ENCODE measurements around the gene ABHD13.
"Not testable (repeated sequence)": the region's sequence is repeated elsewhere in the genome, so short reads cannot be mapped to it uniquely, and the experiment has no call there.

ABHD13 gene

GRCh38 chr13:108213946-108214345, 4.2 kb upstream of the ABHD13 start:
- Mint-ChIP-seq H3K27ac (peak overlapping the region; percentile 88), H3K4me1 (peaks cover 42% of the 10 kb centered on the region), H3K27me3 (no peaks in the 10 kb centered on the region), H3K4me3 (peak overlapping the region; percentile 94), H3K9me3 (peaks cover 5% of the 10 kb centered on the region), H3K36me3 (peaks cover 28% of the 10 kb centered on the region)
- no peak for ATAC-seq

- H3K4me1 Mint-ChIP-seq: peaks cover 49% of the 10 kb centered on the region
These were observed 3.5 kb upstream of the ABHD13 start for GRCh38 chr13:108214441-108215271.

GRCh38 chr13:108215436-108215835, 2.8 kb upstream of the ABHD13 start, which contains the start of gene LIG4:
Gene LIG4 (minus strand): TSS chr13:108215536. CDS start chr13:108211268, 4,268 bp downstream.
- Mint-ChIP-seq H3K4me3 (peak within 1 kb of the TSS; percentile 94), H3K9me3 (no peaks in the 10 kb centered on the region), H3K36me3 (peaks cover 13% of the 10 kb centered on the region), H3K4me1 (peaks cover 57% of the 10 kb centered on the region), H3K27ac (peak within 1 kb of the TSS; percentile 88), H3K27me3 (no peaks in the 10 kb centered on the region)
- ATAC-seq: peak; percentile 87

More at GRCh38 chr13:108214441-108215271, 3.5 kb upstream of the ABHD13 start:
- peak overlapping the region; percentile 88 for H3K27ac Mint-ChIP-seq
- peak overlapping the region; percentile 94 for H3K4me3 Mint-ChIP-seq
- H3K36me3 Mint-ChIP-seq: peaks cover 21% of the 10 kb centered on the region
- no peaks in the 10 kb centered on the region for H3K27me3 Mint-ChIP-seq
- H3K9me3 Mint-ChIP-seq: peaks cover 3% of the 10 kb centered on the region
- ATAC-seq: no peak

DNA sequence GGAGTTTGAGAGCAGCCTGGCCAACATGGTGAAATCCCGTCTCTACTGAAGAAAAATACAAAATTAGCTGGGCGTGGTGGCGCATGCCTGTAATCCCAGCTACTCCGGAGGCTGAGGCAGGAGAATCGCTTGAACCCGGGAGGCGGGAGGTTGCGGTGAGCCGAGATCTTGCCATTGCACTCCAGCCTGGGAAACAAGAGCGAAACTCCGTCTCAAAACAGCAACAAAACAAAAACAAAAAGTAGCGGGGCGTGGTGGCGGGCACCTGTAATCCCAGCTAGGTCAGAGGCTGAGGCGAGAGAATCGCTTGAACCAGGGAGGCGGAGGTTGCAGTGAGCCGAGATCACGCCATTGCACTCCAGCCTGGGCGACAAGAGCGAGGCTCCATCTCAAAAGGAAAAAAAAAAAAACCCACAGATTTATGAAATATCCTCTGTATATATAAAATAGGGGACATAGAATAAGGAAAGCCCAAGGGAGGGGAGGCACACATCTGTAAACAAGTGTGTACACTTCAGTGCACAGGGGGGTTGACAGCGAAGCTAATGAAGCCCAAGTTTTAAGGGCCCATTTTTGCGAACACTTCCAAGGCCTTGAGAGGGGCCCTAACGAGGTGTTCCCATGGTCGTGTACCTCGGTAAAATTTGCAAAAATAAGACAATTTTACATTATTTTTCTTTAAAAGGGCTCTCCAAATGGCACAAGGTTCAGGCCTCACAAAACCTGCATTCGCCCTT, 717 bp upstream of the ABHD13 start:
- not testable (repeated sequence) for H3K27me3 Mint-ChIP-seq, ATAC-seq, H3K9me3 Mint-ChIP-seq, H3K36me3 Mint-ChIP-seq
- Mint-ChIP-seq H3K4me3 (peak overlapping the region; percentile 94), H3K27ac (peak overlapping the region; percentile 97), H3K4me1 (peaks cover 53% of the 10 kb centered on the region)

GRCh38 chr13:108220041-108220440, 1.8 kb downstream of the ABHD13 start:
- ATAC-seq: no peak
- Mint-ChIP-seq H3K36me3 (no peaks in the 10 kb centered on the region), H3K4me3 (peak overlapping the region; percentile 15), H3K4me1 (peaks cover 42% of the 10 kb centered on the region), H3K27ac (peak overlapping the region; percentile 97), H3K9me3 (no peaks in the 10 kb centered on the region), H3K27me3 (no peaks in the 10 kb centered on the region)

DNA sequence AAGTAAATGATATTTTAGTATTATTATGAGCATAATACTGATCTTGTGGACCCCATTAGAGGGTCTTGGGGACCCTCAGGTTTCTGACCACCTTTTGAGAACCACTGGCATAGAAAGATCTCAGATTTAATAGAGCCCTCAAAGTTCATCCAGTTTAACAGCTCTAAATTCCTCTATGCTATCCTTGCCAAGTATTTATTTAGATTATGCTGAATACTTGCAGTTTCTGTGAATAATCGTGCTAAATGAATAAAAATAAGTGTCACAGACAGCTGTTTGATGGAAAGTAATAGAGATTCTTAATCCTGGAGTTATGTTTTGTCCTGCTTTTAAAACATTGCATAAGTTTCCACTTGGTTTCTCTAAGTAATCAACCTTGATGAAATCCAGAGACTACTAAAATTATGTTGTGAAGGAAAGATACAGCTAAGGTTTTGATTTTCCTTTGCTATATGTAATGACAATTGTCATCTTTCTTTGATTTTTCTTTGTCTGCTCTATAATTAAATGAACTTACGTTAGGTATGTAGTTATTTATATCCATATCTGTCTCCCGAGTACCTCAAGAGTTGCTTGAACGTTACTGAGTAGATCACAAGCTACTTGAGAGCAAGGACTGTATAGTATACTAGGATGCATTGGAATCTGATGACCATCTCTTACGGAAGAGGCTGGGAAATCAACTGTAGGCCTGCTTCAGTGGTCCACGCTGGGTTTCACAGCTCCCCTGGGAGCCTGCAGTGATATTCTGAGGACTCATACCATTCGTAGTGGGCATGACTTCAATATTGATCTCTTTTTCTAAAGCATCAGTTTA, 5.7 kb downstream of the ABHD13 start:
- no peaks in the 10 kb centered on the region for H3K36me3 Mint-ChIP-seq
- H3K4me3 Mint-ChIP-seq: no peak overlapping the region
- H3K27ac Mint-ChIP-seq: no peak overlapping the region
- peaks cover 46% of the 10 kb centered on the region for H3K4me1 Mint-ChIP-seq
- no peak for ATAC-seq
- no peaks in the 10 kb centered on the region for H3K9me3 Mint-ChIP-seq
- no peaks in the 10 kb centered on the region for H3K27me3 Mint-ChIP-seq

- Mint-ChIP-seq H3K4me3 (no peak overlapping the region), H3K36me3 (peaks cover 13% of the 10 kb centered on the region), H3K9me3 (no peaks in the 10 kb centered on the region), H3K27ac (peak overlapping the region; percentile 7), H3K4me1 (peaks cover 36% of the 10 kb centered on the region), H3K27me3 (no peaks in the 10 kb centered on the region)
- ATAC-seq: no peak
These were observed 7.2 kb downstream of the ABHD13 start for GRCh38 chr13:108225440-108225839.

GRCh38 chr13:108226184-108226583, 8.0 kb downstream of the ABHD13 start:
- peak; percentile 50 for ATAC-seq
- peaks cover 34% of the 10 kb centered on the region for H3K4me1 Mint-ChIP-seq
- H3K4me3 Mint-ChIP-seq: no peak overlapping the region
- peak overlapping the region; percentile 7 for H3K27ac Mint-ChIP-seq
- no peaks in the 10 kb centered on the region for H3K9me3 Mint-ChIP-seq
- H3K36me3 Mint-ChIP-seq: peaks cover 16% of the 10 kb centered on the region
- H3K27me3 Mint-ChIP-seq: no peaks in the 10 kb centered on the region

DNA sequence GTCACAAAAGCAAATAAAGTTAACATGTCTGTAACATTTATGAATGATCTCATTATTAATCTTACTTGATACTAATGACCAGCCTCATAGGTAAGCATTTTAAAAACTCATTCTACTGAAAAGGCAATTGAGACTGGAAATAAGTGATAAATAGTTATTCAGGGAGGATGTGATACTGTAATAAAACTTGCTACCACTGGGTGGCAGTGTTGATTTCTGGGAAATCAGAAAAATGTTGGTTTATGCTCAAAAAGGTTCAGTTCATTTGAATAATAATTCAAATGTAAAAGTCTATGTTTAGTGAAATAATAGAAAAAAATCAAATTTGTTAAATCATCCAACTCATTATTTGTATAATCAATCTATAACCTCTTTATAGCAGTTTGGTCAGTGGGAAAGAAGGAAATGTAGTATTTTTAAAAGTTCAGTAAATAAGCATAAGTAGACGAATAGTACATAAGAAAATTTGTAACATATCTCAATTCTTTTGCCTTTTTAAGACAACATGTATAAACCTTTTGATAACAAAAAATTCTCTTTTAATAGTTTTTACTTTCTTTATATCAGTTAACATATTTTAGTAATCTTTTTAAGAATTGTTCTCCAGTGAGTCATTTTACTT, 9.6 kb downstream of the ABHD13 start:
- Mint-ChIP-seq H3K9me3 (no peaks in the 10 kb centered on the region), H3K4me3 (no peak overlapping the region), H3K36me3 (peaks cover 16% of the 10 kb centered on the region), H3K4me1 (peaks cover 40% of the 10 kb centered on the region), H3K27me3 (no peaks in the 10 kb centered on the region), H3K27ac (no peak overlapping the region)
- no peak for ATAC-seq

DNA sequence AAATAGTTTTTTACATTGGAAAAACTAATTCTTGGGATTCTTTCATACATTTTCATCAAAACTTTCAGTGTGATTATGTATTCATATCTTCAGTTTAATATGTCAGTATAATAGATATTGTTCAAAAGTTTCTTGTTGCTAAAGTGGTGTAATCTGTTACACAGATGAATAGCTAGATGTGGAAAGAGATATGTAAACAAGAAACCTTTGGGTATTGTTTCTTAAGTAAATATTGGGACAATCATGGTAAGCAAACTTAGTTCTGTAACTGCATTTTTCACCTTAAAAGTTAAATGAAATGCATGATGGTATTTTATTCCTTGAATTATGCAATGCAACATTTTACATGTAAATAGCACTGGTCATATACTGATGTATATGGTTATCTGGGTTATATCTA, 12.2 kb downstream of the ABHD13 start:
- peaks cover 24% of the 10 kb centered on the region for H3K36me3 Mint-ChIP-seq
- no peak overlapping the region for H3K4me3 Mint-ChIP-seq
- H3K27me3 Mint-ChIP-seq: no peaks in the 10 kb centered on the region
- H3K9me3 Mint-ChIP-seq: no peaks in the 10 kb centered on the region
- no peak overlapping the region for H3K27ac Mint-ChIP-seq
- no peak for ATAC-seq
- H3K4me1 Mint-ChIP-seq: peaks cover 28% of the 10 kb centered on the region

DNA sequence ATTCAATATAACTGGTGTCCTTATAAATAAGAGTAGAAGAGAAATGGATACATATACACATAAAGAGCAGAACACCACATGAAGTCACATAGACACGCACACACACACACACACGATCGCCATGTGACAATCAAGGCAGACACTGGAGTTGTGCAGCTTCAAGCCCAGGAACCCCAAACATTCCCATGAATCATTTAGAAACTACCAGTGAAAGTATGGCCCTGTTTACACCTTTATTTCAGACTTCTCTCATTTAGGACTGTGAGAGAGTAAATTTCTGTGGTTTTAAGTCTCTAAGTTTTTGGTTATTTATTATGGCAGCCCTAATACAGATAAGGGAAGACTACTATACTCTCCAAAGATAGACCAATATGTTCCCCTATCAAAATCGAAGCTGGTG, 31.0 kb downstream of the ABHD13 start:
- Mint-ChIP-seq H3K36me3 (peaks cover 16% of the 10 kb centered on the region), H3K4me3 (no peak overlapping the region), H3K27ac (no peak overlapping the region)

GRCh38 chr13:108257248-108257647, 39.1 kb downstream of the ABHD13 start:
- Mint-ChIP-seq H3K36me3 (peaks cover 21% of the 10 kb centered on the region), H3K4me1 (no peaks in the 10 kb centered on the region), H3K9me3 (no peaks in the 10 kb centered on the region), H3K4me3 (no peak overlapping the region), H3K27me3 (no peaks in the 10 kb centered on the region), H3K27ac (no peak overlapping the region)
- ATAC-seq: no peak

More for the DNA sequence above, 31.0 kb downstream of the ABHD13 start:
- peak; percentile 55 for ATAC-seq
- Mint-ChIP-seq H3K9me3 (peaks cover 23% of the 10 kb centered on the region), H3K27me3 (no peaks in the 10 kb centered on the region), H3K4me1 (peaks cover 14% of the 10 kb centered on the region)

GRCh38 chr13:108263621-108264355, 45.6 kb downstream of the ABHD13 start:
- Mint-ChIP-seq H3K27me3 (no peaks in the 10 kb centered on the region), H3K4me3 (no peak overlapping the region), H3K27ac (no peak overlapping the region), H3K9me3 (no peaks in the 10 kb centered on the region), H3K4me1 (peaks cover 18% of the 10 kb centered on the region), H3K36me3 (peaks cover 18% of the 10 kb centered on the region)
- ATAC-seq: no peak

- H3K27me3 Mint-ChIP-seq: no peaks in the 10 kb centered on the region
- H3K36me3 Mint-ChIP-seq: peaks cover 14% of the 10 kb centered on the region
- H3K4me3 Mint-ChIP-seq: peak overlapping the region; percentile 50
- H3K4me1 Mint-ChIP-seq: peaks cover 38% of the 10 kb centered on the region
- H3K9me3 Mint-ChIP-seq: no peaks in the 10 kb centered on the region
- no peak for ATAC-seq
- peak overlapping the region; percentile 32 for H3K27ac Mint-ChIP-seq
These were observed 48.3 kb downstream of the ABHD13 start for GRCh38 chr13:108266321-108266990.
